ENCODE measurements around the gene CFB. TPM values are rescaled to one million over a fixed set of nuclear protein-coding genes. Genes with fewer than 3 reads are reported as not detected.
A peak's percentile ranks its signal among the peaks of the same experiment; 100 is the strongest.

CFB gene
- total RNA-seq, 6 experiments from 2014 or later, result 1,939 to 4,112 (median 3,131) TPM

DNA sequence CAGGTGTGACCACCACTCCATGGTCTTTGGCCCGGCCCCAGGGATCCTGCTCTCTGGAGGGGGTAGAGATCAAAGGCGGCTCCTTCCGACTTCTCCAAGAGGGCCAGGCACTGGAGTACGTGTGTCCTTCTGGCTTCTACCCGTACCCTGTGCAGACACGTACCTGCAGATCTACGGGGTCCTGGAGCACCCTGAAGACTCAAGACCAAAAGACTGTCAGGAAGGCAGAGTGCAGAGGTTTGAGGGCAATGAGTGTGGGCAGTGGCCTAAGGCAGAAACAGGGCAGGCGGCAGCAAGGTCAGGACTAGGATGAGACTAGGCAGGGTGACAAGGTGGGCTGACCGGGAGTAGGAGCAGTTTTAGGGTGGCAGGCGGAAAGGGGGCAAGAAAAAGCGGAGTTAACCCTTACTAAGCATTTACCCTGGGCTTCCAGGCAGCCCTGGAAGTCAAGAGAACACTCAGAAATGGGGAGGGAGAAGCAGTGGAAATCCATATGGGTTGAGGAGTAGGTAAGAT, 533 bp downstream of the CFB start:
- H3K9me3 ChIP-seq, result no peaks in the 10 kb centered on the region
- 33% methylated on average over 11 of the region's 11 CpGs for WGBS (ENCODE audit: insufficient coverage, low coverage, low lambda C conversion rate, missing lambda C conversion rate)
- intact Hi-C loops (cut with DNase I), result no loop called here
- H3K27me3 ChIP-seq, result no peaks in the 10 kb centered on the region
- DNase-seq (no peak), ATAC-seq (peak in 2 of 4 donors; percentile 4 to 9)
- peak overlapping the region; percentile 89 to 96 (median 91) for H3K27ac ChIP-seq
- H3K4me1 ChIP-seq, result peaks cover 0 to 37% (median 16%) of the 10 kb centered on the region in 4 donors
- no peak for TF ChIP-seq POLR2A (IDR thresholded peaks at IDR 0.05)
- TF ChIP-seq, protein P1, sequence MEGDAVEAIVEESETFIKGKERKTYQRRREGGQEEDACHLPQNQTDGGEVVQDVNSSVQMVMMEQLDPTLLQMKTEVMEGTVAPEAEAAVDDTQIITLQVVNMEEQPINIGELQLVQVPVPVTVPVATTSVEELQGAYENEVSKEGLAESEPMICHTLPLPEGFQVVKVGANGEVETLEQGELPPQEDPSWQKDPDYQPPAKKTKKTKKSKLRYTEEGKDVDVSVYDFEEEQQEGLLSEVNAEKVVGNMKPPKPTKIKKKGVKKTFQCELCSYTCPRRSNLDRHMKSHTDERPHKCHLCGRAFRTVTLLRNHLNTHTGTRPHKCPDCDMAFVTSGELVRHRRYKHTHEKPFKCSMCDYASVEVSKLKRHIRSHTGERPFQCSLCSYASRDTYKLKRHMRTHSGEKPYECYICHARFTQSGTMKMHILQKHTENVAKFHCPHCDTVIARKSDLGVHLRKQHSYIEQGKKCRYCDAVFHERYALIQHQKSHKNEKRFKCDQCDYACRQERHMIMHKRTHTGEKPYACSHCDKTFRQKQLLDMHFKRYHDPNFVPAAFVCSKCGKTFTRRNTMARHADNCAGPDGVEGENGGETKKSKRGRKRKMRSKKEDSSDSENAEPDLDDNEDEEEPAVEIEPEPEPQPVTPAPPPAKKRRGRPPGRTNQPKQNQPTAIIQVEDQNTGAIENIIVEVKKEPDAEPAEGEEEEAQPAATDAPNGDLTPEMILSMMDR (IDR thresholded peaks at IDR 0.05), result no peak
- H3K36me3 ChIP-seq, result peaks cover 0 to 58% (median 28%) of the 10 kb centered on the region in 4 donors
- peak overlapping the region; percentile 57 to 92 (median 78) for H3K4me3 ChIP-seq

DNA sequence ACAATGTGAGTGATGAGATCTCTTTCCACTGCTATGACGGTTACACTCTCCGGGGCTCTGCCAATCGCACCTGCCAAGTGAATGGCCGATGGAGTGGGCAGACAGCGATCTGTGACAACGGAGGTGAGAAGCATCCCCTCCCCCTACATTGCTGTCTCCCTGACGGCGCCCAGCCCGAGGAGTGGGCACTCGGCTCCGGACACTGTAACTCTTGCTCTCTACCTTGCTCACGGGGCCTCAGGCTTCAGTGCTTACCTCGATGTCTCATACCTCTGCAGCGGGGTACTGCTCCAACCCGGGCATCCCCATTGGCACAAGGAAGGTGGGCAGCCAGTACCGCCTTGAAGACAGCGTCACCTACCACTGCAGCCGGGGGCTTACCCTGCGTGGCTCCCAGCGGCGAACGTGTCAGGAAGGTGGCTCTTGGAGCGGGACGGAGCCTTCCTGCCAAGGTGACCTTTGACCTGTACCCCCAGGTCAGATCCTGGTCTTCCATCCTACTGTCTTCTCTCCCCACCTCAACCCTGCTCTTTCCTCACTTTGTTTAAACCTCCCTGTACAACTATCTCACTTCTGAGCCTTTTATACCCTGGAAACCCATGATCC, 1.3 kb downstream of the CFB start:
- TF ChIP-seq POLR2A (IDR thresholded peaks at IDR 0.05), result no peak
- TF ChIP-seq, protein P1 (IDR thresholded peaks at IDR 0.05), result no peak
- H3K4me3 ChIP-seq, result peak overlapping the region; percentile 57 to 92 (median 78)
- no peaks in the 10 kb centered on the region for H3K27me3 ChIP-seq
- intact Hi-C loops (cut with DNase I), result no loop called here
- no peak for ATAC-seq
- peak overlapping the region; percentile 89 to 96 (median 91) for H3K27ac ChIP-seq
- H3K9me3 ChIP-seq, result no peaks in the 10 kb centered on the region
- no peak for DNase-seq
- H3K36me3 ChIP-seq, result peaks cover 0 to 64% (median 28%) of the 10 kb centered on the region in 4 donors
- H3K4me1 ChIP-seq, result peaks cover 0 to 37% (median 15%) of the 10 kb centered on the region in 4 donors
- WGBS (ENCODE audit: insufficient coverage, low coverage, low lambda C conversion rate, missing lambda C conversion rate), result 42% methylated on average over 9 of the region's 24 CpGs

DNA sequence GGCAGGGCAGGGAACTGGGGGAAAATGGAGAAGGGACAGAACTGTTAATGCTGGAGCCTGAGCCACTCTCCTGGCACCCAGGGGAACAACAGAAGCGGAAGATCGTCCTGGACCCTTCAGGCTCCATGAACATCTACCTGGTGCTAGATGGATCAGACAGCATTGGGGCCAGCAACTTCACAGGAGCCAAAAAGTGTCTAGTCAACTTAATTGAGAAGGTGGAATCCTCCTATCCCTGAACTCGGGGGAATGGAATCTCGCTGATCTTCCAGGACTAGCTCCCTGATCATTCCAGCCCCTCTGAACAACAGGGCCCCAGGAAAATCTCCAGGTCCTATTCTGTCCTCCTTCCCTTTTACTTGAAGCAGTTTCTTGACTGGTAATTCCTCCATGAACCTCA, 2.0 kb downstream of the CFB start:
- no peak for DNase-seq
- no peaks in the 10 kb centered on the region for H3K9me3 ChIP-seq
- intact Hi-C loops (cut with DNase I), result no loop called here
- no peak for ATAC-seq
- TF ChIP-seq, protein P1 (IDR thresholded peaks at IDR 0.05), result no peak
- H3K4me1 ChIP-seq, result peaks cover 0 to 37% (median 14%) of the 10 kb centered on the region in 4 donors
- no peaks in the 10 kb centered on the region for H3K27me3 ChIP-seq
- H3K4me3 ChIP-seq, result peak overlapping the region; percentile 57 to 92 (median 78)
- H3K27ac ChIP-seq, result peak overlapping the region; percentile 89 to 96 (median 91)
- peaks cover 0 to 68% (median 28%) of the 10 kb centered on the region in 4 donors for H3K36me3 ChIP-seq
- 43% methylated on average over 3 of the region's 4 CpGs for WGBS (ENCODE audit: insufficient coverage, low coverage, low lambda C conversion rate, missing lambda C conversion rate)

DNA sequence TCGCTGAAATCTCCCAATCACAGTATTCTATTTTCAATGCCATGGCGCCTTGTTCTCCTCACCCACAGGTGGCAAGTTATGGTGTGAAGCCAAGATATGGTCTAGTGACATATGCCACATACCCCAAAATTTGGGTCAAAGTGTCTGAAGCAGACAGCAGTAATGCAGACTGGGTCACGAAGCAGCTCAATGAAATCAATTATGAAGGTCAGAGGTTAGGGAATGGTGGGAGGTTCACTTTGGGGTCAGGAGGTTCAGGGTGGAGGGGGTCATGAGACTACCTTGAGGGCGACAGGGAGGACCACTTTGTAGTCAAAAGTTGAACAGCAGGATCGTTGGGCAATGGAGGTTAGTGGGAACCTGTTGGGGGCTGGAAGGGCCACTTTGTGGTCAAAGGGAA, 2.4 kb downstream of the CFB start:
- Histone ChIP-seq H3K9me3 (no peaks in the 10 kb centered on the region), H3K36me3 (peaks cover 0 to 69% (median 28%) of the 10 kb centered on the region in 4 donors), H3K4me3 (peak overlapping the region in 2 of 3 donors; percentile 78 to 92), H3K4me1 (peaks cover 0 to 36% (median 12%) of the 10 kb centered on the region in 4 donors), H3K27ac (peak overlapping the region in 2 of 3 donors; percentile 91 to 96), H3K27me3 (no peaks in the 10 kb centered on the region)
- 40% methylated on average over 4 of the region's 5 CpGs for WGBS (ENCODE audit: insufficient coverage, low coverage, low lambda C conversion rate, missing lambda C conversion rate)
- no peak for ATAC-seq
- intact Hi-C loops (cut with DNase I), result no loop called here
- no peak for DNase-seq
- TF ChIP-seq, protein P1 (IDR thresholded peaks at IDR 0.05), result no peak
- TF ChIP-seq POLR2A (IDR thresholded peaks at IDR 0.05), result no peak
